OCI-LY1 (cell line): ENCODE results near the gene ALKBH4.

ENCODE experiments used
- H2AFZ ChIP-seq: fragments of 200-600 bp; sonication (generic), shearing (Covaris generic); 2 replicates; pipeline ENCODE4 v1.6.0; 2014; ENCODE audit warnings: antibody characterized with exemption, mild to moderate bottlenecking, low read length
- H3F3A ChIP-seq: fragments of 200-600 bp; sonication (generic), shearing (Covaris generic); 2 replicates; pipeline ENCODE4 v1.6.0; 2014; ENCODE audit warnings: mild to moderate bottlenecking, antibody characterized with exemption, low read length, moderate library complexity; ENCODE audit not compliant: insufficient read depth
- H3K27ac ChIP-seq: fragments of 200-600 bp; sonication (generic); 2 replicates; pipeline ENCODE4 v1.5.1; 2014; ENCODE audit warnings: low read length, mixed run types, mild to moderate bottlenecking, low read depth; ENCODE audit not compliant: poor library complexity, severe bottlenecking
- H3K27me3 ChIP-seq: fragments of 200-600 bp; sonication (generic); 2 replicates; pipeline ENCODE4 v1.6.0; 2014; ENCODE audit warnings: antibody characterized with exemption, mild to moderate bottlenecking, low read length, moderate library complexity; ENCODE audit not compliant: insufficient read depth
- H3K36me3 ChIP-seq: fragments of 200-600 bp; sonication (generic); 2 replicates; pipeline ENCODE4 v1.6.1; 2014; ENCODE audit warnings: mild to moderate bottlenecking, antibody characterized with exemption, low read length, moderate library complexity, mixed read lengths; ENCODE audit not compliant: insufficient read depth
- H3K4me1 ChIP-seq: fragments of 200-600 bp; sonication (generic); 2 replicates; pipeline ENCODE4 v1.5.1; 2014; ENCODE audit warnings: mild to moderate bottlenecking, low read length, moderate library complexity; ENCODE audit not compliant: insufficient read depth, severe bottlenecking
- H3K4me2 ChIP-seq: fragments of 200-600 bp; sonication (generic), shearing (Covaris generic); 2 replicates; pipeline ENCODE4 v1.6.1; 2014; ENCODE audit warnings: low read length
- H3K4me3 ChIP-seq: fragments of 200-600 bp; sonication (generic); 2 replicates; pipeline ENCODE4 v1.5.1; 2014; ENCODE audit warnings: low read length, low read depth, mild to moderate bottlenecking, mixed read lengths; ENCODE audit not compliant: poor library complexity, severe bottlenecking
- H3K79me2 ChIP-seq: fragments of 200-600 bp; shearing (Covaris generic); 2 replicates; pipeline ENCODE4 v1.6.1; 2016; ENCODE audit warnings: mixed run types, low read length, mixed read lengths; ENCODE audit not compliant: insufficient read depth
- H3K9ac ChIP-seq: fragments of 200-600 bp; sonication (generic), shearing (Covaris generic); 2 replicates; pipeline ENCODE4 v1.6.1; 2014; ENCODE audit warnings: mild to moderate bottlenecking, low read length, mixed read lengths
- H3K9me2 ChIP-seq: fragments of 200-600 bp; sonication (generic), shearing (Covaris generic); 2 replicates; pipeline ENCODE4 v1.6.1; 2014; ENCODE audit warnings: low read depth, mild to moderate bottlenecking, low read length, mixed read lengths
- H3K9me3 ChIP-seq: fragments of 200-600 bp; shearing (Covaris generic); 2 replicates; pipeline ENCODE4 v1.6.1; 2014; ENCODE audit warnings: low read length, mixed read lengths
- H4K20me1 ChIP-seq: fragments of 200-600 bp; sonication (generic), shearing (Covaris generic); 2 replicates; pipeline ENCODE4 v1.6.0; 2016; ENCODE audit warnings: mild to moderate bottlenecking, low read length; ENCODE audit not compliant: insufficient read depth
- EZH2 ChIP-seq: fragments of 200-600 bp; sonication (generic), shearing (Covaris generic); IDR thresholded peaks from 2 replicates; pipeline ENCODE4 v1.8.0; 2017; ENCODE audit warnings: borderline replicate concordance, mixed run types, mild to moderate bottlenecking, antibody characterized with exemption, low read length, moderate library complexity, mixed read lengths
- TF ChIP-seq, protein P1 (sequence below): fragments of 200-600 bp; sonication (generic), shearing (Covaris generic); IDR thresholded peaks from 2 replicates; pipeline ENCODE4 v1.5.1; 2017; ENCODE audit warnings: mild to moderate bottlenecking, antibody characterized with exemption, low read length, moderate library complexity, mixed read lengths

ALKBH4 gene

DNA sequence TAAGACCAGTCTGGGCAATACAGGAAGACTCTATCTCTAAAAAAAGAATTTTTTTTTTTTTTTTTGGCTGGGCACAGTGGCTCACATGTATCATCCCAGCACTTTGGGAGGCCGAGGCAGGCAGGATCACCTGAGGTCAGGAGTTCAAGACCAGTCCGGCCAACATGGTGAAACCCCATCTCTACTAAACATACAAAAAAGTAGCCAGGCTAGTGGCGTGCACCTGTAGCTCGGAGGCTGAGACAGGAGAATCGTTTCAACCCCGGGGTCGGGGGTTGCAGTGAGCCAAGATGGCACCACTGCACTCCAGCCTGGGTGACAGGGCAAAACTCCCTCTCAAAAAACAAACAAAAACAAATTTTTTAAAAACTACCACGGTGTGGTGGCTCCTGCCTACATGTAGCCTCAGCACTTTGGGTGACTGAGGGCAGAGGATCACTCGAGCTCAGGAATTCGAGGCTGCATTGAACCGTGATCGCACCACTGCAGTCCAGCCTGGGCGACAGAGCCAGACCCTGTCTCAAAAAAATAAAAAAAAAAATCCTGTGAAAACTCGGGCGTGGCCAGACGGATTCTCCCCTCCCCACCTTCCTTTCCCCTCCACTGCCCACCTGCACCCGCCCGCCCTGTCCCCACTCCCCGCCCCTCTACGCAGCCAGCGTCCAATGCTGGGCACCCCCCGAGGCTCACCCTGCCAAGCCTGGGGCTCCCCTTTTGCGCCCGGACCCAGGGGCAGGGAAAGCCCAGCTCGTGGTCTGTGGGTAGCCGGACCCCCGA is 32.0 kb downstream of the ALKBH4 start:
- no peak for TF ChIP-seq EZH2
- TF ChIP-seq, protein P1, sequence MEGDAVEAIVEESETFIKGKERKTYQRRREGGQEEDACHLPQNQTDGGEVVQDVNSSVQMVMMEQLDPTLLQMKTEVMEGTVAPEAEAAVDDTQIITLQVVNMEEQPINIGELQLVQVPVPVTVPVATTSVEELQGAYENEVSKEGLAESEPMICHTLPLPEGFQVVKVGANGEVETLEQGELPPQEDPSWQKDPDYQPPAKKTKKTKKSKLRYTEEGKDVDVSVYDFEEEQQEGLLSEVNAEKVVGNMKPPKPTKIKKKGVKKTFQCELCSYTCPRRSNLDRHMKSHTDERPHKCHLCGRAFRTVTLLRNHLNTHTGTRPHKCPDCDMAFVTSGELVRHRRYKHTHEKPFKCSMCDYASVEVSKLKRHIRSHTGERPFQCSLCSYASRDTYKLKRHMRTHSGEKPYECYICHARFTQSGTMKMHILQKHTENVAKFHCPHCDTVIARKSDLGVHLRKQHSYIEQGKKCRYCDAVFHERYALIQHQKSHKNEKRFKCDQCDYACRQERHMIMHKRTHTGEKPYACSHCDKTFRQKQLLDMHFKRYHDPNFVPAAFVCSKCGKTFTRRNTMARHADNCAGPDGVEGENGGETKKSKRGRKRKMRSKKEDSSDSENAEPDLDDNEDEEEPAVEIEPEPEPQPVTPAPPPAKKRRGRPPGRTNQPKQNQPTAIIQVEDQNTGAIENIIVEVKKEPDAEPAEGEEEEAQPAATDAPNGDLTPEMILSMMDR: no peak
- Histone ChIP-seq H3K27ac (peak overlapping the region; percentile 98), H4K20me1 (no peaks in the 10 kb centered on the region), H3K4me1 (peaks cover 69% of the 10 kb centered on the region), H3K9me2 (no peaks in the 10 kb centered on the region), H3K9me3 (no peaks in the 10 kb centered on the region), H3K4me3 (peak overlapping the region; percentile 72), H3K79me2 (peaks cover 30% of the 10 kb centered on the region), H3K27me3 (no peaks in the 10 kb centered on the region), H3K9ac (peak overlapping the region; percentile 85), H3K36me3 (peaks cover 38% of the 10 kb centered on the region), H3K4me2 (peak overlapping the region; percentile 86), H3F3A (peaks cover 15% of the 10 kb centered on the region), H2AFZ (no peak overlapping the region)

DNA sequence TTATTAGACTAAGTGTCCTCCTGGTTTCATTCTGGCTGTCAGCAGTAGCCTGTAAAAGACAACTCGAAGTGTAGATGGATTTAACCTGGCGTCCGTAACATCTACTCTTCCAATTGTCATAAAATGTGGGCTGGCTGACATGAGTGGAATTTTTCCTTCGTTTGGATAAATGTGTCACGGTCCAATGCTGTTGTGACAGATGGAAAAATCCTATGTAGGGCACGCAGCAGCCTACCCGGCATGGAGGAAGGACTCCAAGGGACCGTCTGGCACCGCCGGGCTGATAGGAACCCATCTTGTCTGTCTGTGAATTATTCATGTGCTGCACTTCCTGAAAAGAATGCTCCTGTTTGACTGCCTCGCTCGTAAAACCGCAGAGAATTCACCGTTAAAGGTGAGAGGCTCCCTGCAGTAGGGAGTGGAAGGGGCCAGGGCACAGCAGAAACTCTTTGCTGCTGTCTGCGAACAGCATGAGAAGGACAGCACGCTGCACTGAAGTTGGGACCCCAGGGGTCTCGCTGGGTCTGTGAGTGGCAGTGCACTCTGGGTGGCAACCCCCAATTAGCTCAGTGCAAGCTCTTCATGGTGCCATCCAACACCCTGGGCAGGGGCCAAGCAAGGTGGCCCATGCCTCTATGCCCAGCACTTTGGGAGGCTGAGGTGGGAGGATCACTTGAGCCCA is 32.9 kb downstream of the ALKBH4 start:
- Histone ChIP-seq H3F3A (peaks cover 15% of the 10 kb centered on the region), H3K79me2 (peaks cover 30% of the 10 kb centered on the region), H3K4me3 (peak overlapping the region; percentile 72), H3K4me2 (peak overlapping the region; percentile 86), H3K36me3 (peaks cover 38% of the 10 kb centered on the region), H4K20me1 (no peaks in the 10 kb centered on the region), H3K9me2 (no peaks in the 10 kb centered on the region), H3K9ac (peak overlapping the region; percentile 85), H3K4me1 (peaks cover 77% of the 10 kb centered on the region), H2AFZ (no peak overlapping the region), H3K27me3 (no peaks in the 10 kb centered on the region), H3K27ac (peak overlapping the region; percentile 98), H3K9me3 (no peaks in the 10 kb centered on the region)
- TF ChIP-seq EZH2: no peak
- TF ChIP-seq, protein P1: no peak

- Histone ChIP-seq H3K9me3 (no peaks in the 10 kb centered on the region), H3K27me3 (no peaks in the 10 kb centered on the region), H3K4me1 (peaks cover 80% of the 10 kb centered on the region), H3K79me2 (peaks cover 7% of the 10 kb centered on the region), H4K20me1 (no peaks in the 10 kb centered on the region), H2AFZ (no peak overlapping the region), H3K36me3 (peaks cover 27% of the 10 kb centered on the region), H3F3A (peaks cover 15% of the 10 kb centered on the region), H3K27ac (peak overlapping the region; percentile 98), H3K4me2 (no peak overlapping the region; the same call in 1 of the 2 replicates), H3K9me2 (no peaks in the 10 kb centered on the region), H3K9ac (peak overlapping the region; percentile 14; the same call in 1 of the 2 replicates), H3K4me3 (no peak overlapping the region)
- no peak for TF ChIP-seq EZH2
- TF ChIP-seq, protein P1: no peak
These were observed 35.3 kb downstream of the ALKBH4 start for GRCh38 chr7:102429141-102429899.
